GM18873 (cell line): Measurements from ENCODE around the gene ARIH1.

Experiments
- ATAC-seq: cut with Tn5 transposase; IDR thresholded peaks from one replicate; pipeline ENCODE4 v1.9.1; 2021; ENCODE audit warnings: mild to moderate bottlenecking, moderate library complexity, moderate number of reproducible peaks; ENCODE audit not compliant: unreplicated experiment, low FRiP score

Gene ARIH1

DNA sequence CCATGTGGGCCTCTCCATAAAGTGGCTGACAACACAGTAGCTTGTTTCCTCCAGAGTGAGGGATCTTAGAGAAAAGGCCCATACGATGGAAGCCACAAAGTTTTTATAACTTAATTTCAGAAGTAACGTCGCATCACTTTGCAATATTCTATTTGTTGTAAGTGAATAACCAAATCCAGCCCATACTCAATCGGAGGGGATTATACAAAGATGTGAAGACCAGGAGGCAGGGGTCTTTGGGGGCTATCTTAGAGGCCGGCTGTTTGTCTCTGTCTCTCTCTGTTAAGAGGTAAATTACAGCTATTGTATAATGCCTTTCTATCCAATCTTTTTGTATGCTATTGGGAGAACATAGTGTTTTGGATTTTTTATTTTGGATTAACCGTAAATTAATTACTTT is 9.1 kb downstream of the ARIH1 start:
- ATAC-seq, result no peak

DNA sequence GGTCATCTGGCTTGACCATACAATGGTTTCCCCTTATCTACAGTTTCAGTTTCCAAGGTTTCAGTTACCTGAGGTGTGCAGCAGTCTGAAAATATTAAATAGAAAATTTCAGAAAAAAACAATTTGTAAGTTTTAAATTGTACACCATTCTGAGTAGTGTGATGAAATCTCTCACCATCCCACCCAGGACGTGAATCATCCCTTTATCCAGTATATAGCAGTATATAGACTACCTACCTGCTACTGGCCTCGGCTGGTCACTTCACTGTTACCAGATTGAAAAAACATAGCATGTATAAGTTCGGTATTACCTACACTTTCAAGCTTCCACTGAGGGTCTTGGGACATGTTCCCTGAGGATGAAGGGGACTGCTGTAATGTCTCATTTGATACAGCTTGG is 12.0 kb downstream of the ARIH1 start:
- no peak for ATAC-seq

DNA sequence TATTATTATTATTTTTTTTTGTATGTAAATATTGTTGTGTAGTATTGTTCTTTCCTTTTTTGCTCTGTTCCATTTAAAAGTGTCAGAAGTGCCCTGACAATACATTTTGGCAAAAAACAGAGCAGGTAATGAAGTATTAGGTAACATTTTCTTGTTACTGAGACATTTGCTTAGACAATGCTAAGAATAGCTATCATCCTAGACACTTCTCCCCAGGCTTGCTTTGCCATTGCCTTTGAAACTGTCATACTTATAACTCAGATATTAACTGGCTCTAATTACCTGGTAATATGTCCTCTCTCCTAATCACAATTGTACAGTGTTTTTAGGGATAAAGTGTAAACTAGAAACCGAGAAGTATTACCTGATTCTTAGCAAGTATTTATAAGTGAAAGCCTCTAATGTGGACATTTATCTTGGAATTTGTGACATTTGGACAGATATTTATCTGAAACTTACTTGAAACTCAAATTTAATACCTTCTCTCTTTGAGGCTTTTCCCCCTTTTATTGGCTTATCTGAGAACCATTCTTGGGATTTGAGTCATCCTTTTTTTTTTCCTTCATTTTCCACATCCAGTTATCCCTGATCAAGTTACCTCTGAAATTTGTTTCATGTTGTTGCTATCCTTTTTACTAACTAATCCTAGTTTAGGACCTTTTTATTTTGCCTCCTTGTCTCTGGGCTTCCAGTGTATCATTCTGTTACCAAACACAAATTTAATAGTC is 13.1 kb downstream of the ARIH1 start:
- no peak for ATAC-seq

DNA sequence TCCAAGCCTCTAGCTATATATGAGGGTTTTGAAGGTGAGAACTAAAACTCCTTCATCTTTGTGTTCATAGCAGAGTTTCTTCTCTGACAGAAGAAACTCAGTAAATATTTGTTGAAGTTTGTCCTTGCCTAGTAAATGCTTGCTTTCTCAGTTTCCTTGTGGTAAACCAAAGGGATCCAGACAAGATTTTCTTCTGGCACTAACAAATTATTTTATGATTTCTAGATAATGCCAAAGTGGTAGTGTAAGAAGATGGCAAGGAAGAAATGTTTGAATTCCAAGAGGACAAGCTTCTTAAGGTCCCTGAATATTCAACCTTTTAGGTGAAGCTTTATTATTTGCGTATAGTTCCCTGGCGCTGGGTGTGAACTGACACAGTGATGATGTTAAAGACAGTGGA is 14.4 kb downstream of the ARIH1 start:
- no peak for ATAC-seq

DNA sequence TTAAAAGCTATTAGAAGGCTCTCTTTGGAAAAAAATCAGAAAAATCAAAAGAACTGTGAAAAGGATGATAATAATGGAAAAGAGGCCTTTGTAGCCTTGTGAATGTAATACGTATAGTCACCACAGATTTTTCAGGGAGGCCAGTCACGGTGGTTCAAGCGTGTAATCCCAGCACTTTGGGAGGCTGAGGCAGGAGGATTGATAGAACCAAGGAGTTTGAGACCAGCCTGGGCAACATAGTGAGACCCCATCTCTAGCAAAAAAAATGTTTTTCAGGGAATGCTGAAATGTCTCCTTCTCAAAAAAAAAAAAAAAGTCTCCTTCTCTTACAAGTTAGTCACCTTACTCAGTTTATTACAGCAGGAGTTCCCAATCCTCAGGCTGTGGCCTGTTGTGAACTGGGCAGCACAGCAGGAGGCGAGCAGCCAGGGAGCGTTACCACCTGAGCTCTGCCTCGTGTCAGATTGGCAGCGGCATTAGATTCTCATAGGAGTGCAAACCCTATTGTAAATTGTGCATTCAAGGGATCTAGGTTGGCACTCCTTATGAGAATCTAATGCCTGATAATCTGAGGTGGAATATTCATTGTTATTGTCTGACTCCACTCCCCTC is 15.9 kb downstream of the ARIH1 start:
- no peak for ATAC-seq

DNA sequence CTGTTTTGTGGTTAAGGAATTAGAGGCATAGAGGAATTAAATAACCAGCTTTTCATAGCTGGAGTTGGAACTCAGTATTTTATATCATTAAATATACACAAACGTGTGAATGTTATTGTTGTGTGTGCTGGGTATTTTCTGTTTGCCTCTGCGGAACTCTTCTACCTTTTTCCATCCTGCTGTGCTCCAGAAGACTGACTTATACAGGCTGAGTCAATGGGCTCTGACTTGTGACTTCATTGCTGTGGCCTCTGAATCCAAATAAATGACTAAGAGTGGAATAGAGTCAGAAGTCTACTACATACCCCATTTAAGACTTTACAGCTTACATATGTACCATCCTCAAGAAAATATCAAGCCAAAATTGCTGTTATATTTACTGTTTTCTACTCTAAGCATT is 17.6 kb downstream of the ARIH1 start:
- ATAC-seq, result no peak

DNA sequence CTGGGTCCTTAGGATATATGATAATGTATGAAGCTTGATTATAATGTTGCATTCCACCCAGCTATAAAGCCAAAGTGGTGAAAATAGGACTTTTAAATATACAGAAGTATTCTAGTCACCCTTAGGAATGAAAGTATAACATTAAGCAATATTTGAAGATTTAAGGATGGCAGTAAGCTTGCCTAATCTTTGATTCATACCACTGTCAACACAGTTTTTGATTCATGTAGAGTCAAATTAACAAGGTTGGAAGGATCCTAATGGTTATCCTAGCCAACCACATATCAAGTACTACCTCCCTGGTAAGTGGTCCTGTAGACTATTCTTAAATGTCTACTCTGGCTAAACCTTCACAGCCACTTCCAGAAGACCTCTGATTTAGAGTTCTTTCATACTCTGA is 18.6 kb downstream of the ARIH1 start:
- no peak for ATAC-seq

DNA sequence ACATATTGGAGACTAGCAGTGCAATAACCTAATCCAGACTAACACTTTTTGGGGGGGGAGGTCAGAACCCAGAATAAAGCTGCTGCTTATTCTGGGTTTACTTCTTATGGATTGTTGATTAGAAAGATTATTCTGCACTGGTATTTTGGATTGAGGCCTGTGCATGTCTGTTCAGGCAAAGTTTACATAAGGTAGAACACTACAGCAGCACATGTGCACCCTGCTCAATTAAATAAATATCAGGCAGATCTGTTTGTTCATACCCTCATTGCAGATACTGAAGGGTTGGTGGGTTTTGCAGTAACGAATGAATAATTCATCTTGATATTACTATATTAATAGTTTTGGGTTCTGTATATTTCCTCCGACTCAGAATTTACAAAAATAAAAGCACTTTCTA is 19.1 kb downstream of the ARIH1 start:
- no peak for ATAC-seq

DNA sequence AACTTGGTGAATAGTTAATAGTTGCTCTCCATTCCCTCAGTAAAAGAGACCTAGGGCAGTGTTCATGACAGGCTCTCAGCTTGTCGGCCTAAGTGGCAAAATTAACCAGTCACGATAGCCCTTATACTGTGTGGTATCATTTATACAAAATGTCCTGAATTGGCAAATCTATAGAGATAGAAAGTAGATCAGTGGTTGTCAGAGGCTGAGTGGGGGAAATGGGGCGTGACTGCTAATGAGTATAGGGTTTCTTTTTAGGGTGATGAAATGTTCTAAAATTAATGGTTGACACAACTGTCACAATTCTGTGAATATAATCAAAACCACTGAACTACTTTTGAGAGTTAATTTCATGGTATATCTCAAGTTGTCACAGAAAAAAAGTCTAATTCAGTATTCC is 20.9 kb downstream of the ARIH1 start:
- no peak for ATAC-seq

DNA sequence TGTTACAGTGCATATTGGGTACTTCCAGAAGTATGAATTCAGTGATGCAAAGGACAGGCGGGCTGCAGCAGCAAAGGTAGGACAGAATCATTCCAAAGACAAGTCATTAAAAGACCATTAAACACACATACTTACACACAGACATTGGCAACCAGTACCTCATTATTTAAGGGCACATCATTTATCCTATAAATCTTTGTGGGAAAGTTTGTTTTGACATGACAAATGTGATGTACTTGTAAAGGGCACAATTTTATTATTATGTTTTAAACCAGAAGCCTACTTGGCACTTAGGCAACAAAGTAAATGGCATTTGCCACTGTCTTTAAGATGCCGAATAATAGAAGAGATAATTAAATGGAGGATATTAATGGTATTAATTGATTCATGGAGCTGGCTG is 22.7 kb downstream of the ARIH1 start:
- no peak for ATAC-seq

DNA sequence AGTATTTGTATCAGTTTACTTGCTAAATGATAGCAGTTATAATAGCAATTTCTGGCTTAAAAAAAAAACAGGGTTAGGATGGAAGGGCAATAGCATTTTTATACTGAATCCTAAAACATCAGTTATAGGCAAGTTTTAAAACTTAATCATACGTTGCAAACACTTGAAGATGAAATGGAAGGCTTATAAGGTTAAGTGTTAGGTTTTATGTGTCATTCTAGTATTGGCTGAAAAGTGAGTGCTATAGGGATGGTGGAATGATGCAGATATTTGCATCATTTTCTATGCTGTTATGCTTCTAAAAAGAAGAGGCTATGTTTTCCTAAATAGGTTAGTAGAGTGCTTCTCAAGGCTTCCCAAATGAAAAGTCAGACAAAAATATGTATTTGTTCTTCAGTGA is 23.3 kb downstream of the ARIH1 start:
- ATAC-seq, result no peak

DNA sequence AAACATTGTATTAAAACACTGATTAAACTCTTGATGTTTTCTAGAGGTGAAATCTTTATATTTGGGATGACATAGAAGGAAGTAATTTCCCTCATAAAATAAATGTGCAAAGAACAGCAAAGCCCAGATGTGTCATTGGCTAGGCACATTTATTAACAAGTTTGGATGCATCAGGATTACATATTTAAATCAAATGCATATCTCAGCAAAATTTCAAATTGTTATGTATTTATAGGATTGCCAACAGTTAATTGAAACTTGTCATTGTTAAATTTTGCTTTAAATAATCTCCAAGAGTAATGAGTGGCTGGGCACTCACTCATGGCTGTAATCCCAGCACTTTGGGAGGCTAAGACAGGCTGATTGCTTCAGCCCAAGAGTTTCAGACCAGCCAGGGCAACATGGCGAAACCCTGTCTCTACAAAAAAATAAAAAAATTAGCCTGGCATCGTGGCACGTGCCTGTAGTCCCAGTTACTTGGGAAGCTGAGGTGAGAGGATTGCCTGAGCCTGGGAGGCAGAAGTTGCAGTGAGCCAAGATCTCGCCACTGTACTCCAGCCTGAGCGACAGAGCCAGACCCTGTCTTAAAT is 28.2 kb downstream of the ARIH1 start:
- ATAC-seq, result no peak

DNA sequence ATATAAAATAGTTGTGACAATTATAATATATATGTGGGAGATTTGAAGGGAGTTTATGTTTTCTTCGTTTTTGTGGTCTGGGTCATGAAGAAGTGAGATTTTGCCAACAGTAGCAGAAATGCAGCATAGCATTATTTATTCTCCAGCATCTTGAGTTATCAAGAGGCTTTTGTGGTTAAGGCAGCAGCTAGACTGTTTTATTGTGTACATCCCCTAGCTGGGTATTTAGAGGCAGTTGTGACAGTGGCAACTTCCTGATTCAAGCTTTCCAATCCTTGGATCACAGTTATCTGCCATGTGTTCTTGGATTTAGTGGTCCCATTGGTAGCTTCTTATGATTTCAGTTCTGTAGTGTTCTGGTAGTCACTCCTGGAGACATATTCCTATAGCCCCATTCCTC is 29.0 kb downstream of the ARIH1 start:
- ATAC-seq, result no peak

DNA sequence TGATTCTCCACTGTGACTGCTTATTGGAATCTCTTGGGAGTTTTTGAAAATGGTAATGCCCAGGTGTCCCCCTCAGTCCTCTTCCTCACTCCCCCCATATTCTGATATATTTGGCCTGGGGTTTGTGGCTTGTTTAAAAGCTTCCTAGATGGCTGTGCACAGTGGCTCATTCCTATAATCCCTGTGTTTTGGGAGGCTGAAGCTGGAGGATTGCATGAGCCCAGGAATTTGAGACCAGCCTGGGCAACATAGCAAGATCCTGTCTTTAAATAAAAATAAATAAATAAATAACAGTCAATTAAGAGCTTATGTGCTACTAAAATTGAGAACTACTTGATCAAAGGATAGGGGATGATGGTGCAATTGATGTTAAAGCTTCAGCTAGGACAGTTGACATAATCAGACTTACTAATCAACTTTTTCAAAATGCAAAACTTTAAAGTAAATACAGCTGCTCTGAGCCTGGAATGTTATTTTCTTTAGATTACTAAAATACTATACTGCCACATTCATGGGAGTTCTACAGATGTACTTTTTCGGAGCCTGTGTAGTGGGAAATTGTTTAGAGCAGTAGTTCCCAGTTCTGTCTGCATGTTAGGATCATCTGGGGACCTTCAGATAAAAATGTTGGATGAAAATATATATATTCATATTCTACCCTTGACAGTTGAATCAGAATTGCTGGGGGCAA is 33.4 kb downstream of the ARIH1 start:
- no peak for ATAC-seq

DNA sequence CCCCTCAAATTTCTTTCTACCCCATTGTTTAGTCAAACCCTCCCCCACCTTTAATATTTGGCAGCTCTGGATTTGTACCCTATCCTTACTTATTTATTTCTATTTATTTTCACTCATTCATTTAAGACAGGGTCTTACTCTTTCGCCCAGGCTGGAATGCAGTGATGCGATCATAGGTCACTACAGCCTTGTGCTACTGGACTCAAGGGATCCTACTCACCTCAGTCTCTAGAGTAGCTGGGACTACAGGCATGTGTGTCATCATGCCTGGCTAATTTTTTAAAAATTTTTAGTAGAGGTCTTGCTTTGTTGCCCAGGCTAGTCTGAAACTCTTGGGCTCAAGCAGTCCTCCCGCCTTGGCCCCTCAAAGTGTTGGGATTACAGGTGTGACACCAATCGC is 35.4 kb downstream of the ARIH1 start:
- no peak for ATAC-seq

DNA sequence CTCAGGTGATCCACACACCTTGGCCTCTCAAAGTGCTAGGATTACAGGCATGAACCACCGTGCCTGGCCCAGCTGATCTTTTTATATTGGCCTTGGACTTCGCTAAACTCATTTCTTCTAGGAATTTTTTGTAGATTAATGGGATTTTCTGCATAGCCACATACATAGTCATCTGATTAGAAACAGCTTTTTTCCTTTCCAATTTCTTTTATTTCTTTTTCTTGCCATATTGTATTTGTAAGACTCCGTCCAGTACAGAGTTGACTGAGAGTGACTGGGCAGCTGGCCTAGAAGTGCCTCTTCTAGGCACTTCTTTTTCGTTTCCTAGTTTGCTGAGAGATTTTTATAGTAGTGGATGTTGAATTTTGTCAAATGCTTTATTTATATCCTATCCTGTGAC is 37.4 kb downstream of the ARIH1 start:
- no peak for ATAC-seq

DNA sequence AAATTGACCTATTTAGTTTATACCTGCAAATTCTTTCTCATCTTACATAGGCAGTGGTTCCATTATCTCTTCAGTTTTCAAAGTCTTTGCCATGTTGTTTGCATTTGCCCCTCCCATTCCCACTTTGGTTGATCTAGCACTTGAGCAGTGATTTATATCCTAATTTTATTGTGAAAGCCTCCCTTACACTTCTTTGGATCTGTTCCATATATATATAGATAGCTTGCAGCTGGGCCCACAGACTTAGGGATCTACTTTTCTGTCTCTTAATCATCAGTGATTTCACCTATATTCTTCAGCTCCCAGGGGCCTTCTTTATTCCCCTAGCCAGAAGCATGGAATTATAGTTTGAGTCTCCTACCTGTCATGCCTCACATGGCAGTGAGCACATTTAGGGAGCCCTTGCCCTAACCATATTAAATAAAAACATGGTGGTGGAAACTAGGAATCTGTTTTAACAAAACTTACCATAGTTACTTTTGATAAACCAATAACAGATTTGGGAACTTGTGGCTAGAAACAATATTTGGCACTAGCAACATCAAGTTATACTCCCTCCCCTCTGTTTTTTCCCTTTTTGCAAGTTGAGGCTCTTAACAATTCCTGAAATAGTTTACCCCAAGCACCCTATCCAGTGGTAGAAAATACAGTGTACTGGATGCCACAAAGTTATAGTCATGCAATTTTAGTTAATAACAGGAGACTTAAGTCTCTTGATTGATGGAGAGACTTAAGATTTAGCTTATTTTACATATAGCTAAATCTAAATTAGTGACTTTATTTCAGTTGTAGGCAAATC is 41.7 kb downstream of the ARIH1 start:
- ATAC-seq, result no peak

DNA sequence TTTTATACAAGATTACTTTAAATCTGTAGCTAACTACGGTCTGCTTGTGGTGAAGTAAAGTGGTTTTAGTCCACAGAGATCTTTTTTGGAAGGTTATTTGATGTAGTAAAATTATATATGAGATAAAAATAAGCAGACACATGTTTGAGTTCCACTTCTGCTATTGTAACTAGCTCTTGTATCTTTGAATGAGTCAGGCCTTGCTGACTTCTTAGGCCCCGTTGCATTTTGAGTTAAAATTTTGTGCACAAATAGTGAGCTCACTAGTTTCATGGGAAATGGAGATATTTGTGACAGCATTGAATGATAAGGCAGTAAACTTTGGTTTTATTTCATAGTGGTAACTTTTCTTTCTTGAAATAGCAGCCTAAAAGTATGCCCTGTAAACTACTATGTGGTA is 42.6 kb downstream of the ARIH1 start:
- no peak for ATAC-seq

DNA sequence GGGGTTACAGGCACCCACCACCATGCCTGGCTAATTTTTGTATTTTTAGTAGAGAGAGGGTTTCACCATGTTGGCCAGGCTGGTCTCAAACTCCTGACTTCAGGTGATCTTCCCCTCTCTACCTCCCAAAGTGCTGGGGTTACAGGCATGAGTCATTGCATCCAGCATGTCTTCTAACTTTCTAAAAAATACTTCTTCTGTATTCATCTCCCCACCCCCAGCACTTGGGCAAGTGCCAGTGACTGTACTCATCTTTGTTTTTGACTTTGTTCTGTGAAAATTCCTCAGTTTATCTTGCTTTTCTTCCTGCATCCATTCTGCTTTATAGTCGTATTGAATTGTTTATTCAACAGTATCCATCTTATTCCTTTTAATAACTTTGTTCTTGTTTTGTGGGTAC is 47.6 kb downstream of the ARIH1 start:
- ATAC-seq, result no peak

DNA sequence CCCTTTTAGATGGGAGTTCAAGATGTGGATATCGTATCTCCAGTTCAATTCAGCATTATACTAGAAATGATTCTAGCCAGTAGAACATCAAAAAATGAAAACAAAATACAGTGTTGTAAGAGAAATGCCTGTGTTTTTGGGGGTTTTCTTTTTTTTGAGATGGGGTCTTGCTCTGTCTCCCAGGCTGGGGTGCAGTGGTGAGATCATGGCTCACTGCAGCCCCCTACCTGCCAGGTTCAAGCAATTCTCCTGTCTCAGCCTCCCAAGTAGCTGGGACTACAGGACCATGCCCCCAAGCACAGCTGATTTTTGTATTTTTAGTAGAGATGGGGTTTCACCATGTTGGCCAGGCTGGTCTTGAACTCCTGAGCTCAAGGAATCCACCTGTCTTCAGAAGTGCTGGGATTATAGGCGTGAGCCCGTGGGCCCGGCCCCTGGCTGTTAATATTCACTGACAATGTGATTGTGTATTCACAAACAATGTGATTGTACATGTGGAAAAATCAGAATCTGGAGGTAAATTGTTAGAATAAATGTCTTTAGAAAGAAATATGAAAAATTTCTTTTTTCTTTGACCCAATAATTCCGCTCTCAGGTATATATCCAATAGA is 59.0 kb downstream of the ARIH1 start:
- ATAC-seq, result no peak
